ENCODE data around the gene EBF3.

EBF3 gene

GRCh38 chr10:129848696-129849451 lies 115.2 kb downstream of the EBF3 start:
- POLR2A ChIA-PET: no interaction called here
- no peak for DNase-seq (ENCODE audit: extremely low spot score)
- CTCF ChIA-PET: no interaction called here
- TF ChIP-seq, protein P1, sequence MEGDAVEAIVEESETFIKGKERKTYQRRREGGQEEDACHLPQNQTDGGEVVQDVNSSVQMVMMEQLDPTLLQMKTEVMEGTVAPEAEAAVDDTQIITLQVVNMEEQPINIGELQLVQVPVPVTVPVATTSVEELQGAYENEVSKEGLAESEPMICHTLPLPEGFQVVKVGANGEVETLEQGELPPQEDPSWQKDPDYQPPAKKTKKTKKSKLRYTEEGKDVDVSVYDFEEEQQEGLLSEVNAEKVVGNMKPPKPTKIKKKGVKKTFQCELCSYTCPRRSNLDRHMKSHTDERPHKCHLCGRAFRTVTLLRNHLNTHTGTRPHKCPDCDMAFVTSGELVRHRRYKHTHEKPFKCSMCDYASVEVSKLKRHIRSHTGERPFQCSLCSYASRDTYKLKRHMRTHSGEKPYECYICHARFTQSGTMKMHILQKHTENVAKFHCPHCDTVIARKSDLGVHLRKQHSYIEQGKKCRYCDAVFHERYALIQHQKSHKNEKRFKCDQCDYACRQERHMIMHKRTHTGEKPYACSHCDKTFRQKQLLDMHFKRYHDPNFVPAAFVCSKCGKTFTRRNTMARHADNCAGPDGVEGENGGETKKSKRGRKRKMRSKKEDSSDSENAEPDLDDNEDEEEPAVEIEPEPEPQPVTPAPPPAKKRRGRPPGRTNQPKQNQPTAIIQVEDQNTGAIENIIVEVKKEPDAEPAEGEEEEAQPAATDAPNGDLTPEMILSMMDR (IDR thresholded peaks at IDR 0.05; ENCODE audit: control extremely low read depth, extremely low read depth, low read depth, missing control alignments): no peak

DNA sequence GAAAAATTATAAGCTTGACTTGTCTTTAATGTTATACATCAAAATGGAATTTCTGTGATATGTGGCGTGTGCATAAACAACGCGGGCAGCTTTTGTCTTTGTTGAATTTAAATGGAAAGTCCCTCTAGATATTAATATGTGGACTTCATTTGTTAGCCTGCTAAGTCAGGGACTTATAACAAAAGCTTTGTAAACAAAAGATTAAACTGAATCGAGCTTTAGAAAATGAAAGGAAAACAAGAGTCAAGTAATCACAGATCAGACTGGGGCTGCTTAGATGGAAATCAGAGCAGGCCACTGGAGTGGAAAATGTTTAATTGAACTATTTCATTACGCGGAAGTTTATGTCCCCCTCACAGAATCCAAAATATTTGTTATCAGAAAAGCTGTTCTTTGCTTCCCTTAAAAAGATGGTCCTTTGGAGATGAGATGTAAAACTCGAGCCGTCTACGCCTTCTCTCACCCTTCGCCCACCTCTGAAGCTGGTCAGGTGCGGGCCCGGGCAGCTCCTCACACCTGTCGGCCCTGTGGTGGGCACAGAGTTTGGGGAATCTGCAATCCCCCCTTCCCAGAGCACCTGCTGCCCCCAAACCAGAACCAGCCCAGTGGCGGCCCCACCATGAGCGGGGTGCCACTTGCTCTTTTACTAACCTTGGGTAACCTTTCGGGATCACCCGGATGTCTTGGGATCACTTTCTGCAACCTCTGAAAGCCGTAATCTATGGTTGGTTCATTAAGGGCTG lies 116.2 kb downstream of the EBF3 start:
- DNase-seq (ENCODE audit: extremely low spot score): no peak
- POLR2A ChIA-PET: no interaction called here
- CTCF ChIA-PET: no interaction called here
- TF ChIP-seq, protein P1 (IDR thresholded peaks at IDR 0.05; ENCODE audit: control extremely low read depth, extremely low read depth, low read depth, missing control alignments): no peak

DNA sequence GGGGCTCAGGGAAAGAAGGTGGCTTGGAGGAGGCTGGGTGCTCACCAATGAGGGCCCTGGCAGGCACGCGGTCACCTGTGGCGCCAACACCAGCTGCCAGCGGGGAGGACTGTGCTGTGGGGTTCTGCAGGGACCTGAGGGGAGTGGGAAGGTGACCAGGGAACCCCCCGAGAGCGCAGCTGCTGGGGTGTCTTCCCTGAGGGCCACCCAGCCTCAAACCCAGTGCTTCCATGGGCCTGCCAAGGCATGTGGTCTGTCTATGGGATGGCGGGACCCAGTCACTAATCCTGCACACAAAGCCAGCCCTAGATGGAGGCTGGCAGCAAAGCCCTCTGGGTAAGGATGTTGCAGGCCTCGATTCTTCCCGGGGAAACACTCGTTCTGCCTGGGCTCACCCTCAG lies 117.1 kb downstream of the EBF3 start:
- CTCF ChIA-PET: no interaction called here
- POLR2A ChIA-PET: no interaction called here

DNA sequence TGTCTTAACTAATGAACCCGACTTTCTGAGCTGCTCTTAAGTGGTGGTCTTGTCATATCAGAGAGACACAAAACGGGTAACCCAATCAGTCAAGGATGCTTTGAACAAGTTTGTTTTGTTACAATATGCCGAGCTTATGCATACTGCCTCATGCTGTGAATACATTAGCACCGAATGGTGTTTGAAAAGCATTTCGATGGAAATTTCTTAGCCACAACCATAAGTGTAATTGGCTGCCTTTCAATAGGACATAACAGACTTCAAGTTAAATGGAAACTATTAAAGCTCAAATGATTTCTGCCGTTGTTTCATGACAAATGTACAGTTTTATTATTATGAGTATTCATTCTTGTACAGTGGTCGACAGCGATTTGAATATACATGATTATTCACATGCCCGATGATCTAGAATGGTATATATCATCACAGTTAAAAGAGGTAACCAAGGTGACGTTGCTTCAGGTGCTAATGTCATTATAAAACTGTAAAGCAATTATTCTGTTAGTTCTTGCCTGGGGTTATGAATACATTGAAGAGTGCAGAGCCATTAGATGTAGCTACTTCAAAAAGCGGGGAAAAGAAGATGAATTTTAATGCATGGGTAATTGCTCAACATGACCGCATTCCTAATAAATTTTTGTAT lies 118.8 kb downstream of the EBF3 start:
- TF ChIP-seq, protein P1 (IDR thresholded peaks at IDR 0.05; ENCODE audit: control extremely low read depth, extremely low read depth, low read depth, missing control alignments): no peak
- ChIA-PET CTCF (interaction anchor here (1.3 kb wide), 1 partner anchor 8 kb away, joined by 3 read pairs; no protein-coding TSS in a partner anchor), POLR2A (no interaction called here)
- DNase-seq (ENCODE audit: extremely low spot score): no peak

More for the DNA sequence above, 117.1 kb downstream of the EBF3 start:
- TF ChIP-seq, protein P1 (IDR thresholded peaks at IDR 0.05; ENCODE audit: control extremely low read depth, extremely low read depth, low read depth, missing control alignments): no peak
- DNase-seq (ENCODE audit: extremely low spot score): no peak

GRCh38 chr10:129844216-129844766 lies 119.8 kb downstream of the EBF3 start:
- ChIA-PET CTCF (interaction anchor here (1.3 kb wide), 1 partner anchor 8 kb away, joined by 3 read pairs; no protein-coding TSS in a partner anchor), POLR2A (no interaction called here)
- TF ChIP-seq, protein P1 (IDR thresholded peaks at IDR 0.05; ENCODE audit: control extremely low read depth, extremely low read depth, low read depth, missing control alignments): no peak
- DNase-seq (ENCODE audit: extremely low spot score): no peak

GRCh38 chr10:129843702-129844101 lies 120.4 kb downstream of the EBF3 start:
- DNase-seq (ENCODE audit: extremely low spot score): no peak
- TF ChIP-seq, protein P1 (IDR thresholded peaks at IDR 0.05; ENCODE audit: control extremely low read depth, extremely low read depth, low read depth, missing control alignments): no peak
- CTCF ChIA-PET: interaction anchor here (1.3 kb wide), 1 partner anchor 9 kb away, joined by 3 read pairs; no protein-coding TSS in a partner anchor
- POLR2A ChIA-PET: no interaction called here
